ENCODE measurements around the gene GCN1. TPM values are rescaled to one million over a fixed set of nuclear protein-coding genes. Genes with fewer than 3 reads are reported as not detected.

GCN1 gene
- polyA plus RNA-seq, 12 donors, result 33.5 to 47.4 (median 39.5) TPM; not detected in 1

GRCh38 chr12:120142231-120142877 is 52.2 kb downstream of the GCN1 start:
- no peak for DNase-seq

GRCh38 chr12:120141336-120141735 is 53.2 kb downstream of the GCN1 start:
- DNase-seq, result no peak

DNA sequence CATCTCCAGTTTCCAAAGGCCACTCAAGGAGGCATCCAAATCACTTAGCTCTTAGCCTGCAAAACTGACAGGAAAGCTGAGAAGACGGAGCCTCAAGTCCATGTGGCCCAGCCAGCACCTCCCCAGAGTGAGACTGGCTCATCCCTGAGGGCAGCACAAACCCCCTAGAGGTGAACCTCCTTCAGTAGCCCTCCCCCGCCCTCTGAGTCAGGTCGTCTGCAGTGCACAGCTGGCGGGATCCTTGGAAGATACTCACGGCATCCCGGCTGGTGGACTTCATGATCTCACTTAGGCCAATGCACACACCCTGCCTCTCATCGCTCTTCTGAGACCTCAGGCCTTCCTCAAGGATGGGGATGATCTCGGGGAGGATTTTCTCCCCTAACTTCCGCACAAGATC is 53.9 kb downstream of the GCN1 start:
- no peak for DNase-seq

DNA sequence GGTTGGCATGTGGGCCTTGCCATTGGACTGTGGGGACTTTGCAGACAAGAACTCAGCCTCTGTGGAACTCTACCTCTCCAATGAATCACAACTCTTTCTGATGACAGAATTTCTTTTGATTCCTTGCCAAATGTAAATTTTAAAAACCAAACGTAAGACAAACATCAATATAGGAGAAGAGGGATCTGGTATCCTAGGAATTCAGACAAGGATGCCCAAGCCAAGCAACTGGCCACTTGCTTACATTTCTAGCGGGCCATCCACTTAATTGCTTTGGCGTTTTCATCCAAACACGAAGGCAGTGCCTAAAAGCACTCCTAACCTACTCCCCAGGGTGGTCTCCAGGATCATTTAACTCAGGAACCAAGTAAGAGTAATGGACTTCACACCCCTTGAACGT is 54.6 kb downstream of the GCN1 start:
- no peak for DNase-seq

- no peak for DNase-seq
These were observed 56.1 kb downstream of the GCN1 start for GRCh38 chr12:120138366-120138765.

DNA sequence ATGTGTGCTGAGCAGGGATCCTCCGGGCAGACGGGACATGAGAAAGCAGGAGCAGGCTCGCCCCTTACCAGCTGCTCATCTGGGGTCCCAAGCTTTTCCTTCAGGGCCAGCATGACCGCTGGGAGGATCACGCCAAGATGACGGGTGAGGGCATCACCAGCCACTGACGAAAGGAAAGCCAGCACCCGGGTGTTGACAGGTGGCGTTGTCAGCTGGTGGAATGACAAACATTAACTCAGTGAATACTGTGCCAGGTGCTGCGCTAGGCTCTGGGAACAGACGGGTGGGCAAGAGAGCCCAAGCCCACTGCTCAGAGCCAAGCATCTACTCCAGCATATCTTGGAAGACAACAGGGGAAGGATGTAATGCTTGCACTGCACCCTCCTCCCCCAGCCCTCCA is 56.7 kb downstream of the GCN1 start:
- no peak for DNase-seq

DNA sequence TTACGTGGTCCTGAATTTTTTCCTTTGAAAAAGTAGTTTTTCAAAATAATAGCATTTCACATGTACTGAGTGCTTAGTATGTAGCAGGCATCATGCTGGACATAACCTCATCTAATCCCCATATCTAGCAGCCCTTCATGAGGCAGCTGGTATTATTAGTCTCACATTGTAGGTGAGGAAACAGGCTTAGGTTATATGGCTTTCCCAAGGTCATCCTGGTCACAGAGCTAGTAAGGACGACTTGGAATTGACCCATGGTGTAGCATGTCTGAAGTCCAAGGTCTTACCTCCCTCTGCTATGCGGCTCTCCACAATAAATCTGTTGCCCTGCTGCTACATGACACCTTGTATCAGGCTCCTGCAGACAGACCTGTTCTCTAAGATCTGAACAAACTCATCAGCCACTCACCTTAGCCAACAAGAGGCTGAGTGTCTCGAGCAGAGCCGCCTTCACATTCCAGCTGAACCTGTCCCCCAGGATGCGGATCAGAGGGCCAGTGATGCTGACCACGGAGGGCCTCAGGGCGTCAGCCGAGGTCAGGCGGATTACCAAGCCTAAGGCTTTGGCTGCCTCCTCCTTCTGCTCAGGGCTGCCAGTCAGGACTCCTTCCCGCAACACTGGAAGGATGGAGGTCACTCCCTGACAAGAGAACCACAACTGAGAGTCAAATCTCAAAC is 58.3 kb downstream of the GCN1 start:
- no peak for DNase-seq

DNA sequence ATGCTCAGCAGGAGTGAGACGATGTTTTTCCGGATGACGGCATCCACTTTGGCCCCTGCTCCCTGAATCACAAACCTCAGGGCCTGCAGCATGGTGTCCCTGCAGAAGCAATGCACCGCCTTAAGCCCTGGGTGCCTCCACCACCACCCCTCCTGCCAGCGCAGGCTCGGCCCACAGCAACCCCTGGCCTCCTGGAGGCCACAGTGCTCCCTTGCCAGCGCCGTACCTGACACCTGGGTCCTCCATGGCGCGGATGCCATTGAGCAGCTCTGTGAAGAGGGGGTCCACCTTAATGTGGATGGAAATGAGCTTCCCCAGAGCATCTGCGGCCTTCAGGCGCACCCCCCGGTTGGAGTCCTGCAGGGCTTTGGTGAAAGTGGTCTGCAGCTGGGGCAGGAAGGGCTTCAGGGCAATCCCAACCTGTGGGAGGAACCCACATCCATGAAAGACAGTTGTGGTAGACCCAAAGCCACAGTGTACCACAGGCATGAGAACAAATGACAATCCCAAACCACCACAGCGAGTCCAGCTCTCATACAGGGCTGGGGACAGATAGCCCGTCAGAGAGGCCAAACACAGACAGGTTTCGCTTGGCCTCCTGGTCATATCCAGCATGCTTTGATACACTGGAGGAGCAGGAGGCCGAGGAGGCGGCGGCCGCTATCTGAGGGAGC is 60.1 kb downstream of the GCN1 start:
- no peak for DNase-seq

DNA sequence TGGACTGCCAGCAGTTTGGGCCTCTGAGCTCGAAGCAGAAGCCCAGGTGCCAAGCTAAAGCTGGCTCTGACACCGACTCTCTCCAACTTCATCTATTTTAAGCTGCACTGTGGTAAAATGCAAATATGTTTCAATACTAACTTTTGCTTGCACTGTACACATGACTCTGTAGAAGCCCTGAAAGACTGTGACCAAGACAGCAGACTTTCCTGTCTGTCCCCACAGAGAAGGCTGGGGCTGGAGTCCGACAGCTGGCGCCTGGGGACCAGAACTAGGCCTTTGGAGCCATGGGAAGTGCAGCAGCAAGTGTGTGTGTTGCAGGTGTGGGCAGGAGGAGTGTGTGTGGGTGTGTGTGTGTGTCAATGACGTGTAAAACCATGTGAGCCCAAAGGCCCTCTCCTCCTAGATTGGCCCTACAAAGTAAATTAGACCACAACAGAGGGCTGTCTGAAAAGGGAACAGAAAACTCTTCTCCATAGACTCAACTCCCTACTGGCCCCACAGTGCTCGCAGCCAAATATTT is 61.6 kb downstream of the GCN1 start:
- DNase-seq, result no peak

- DNase-seq, result no peak
These were observed 62.3 kb downstream of the GCN1 start for GRCh38 chr12:120132054-120132836.

DNA sequence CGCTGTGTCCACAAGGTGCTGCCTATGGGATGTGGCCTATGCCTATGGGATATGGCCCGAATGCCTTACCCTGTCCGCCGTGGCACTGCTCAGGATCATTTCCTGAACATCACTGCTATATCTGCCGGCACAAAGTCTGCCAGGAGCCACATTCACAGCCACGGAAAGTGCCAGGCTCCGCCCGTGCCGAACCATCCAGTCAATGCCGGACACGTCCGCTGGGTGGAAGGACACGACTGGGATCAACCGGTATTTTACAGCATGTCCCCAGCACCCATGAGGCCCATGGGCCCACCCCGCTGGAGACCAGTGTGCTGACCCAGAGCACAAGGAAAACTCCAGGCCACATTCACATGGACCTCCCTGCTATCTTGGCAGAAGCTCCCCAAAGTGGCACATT is 63.4 kb downstream of the GCN1 start:
- no peak for DNase-seq

DNA sequence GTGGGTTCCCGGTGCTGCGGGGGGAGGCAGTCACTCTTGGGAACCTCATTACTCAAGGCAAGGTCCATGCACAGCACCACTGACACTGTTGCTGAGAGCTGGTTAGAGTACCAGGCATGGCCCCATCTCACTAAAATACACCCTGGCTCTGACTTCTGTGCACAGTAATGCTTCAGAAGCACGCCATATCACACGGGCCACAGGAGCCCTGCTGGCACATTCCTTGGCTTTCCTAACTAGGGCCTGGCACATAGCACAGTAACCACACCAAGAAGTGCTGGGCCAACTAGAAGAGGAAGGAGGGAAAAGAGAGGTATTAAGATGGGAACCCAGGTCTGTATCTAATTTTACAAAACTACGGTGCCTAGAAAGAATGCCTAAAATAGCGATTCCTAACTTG is 64.5 kb downstream of the GCN1 start:
- no peak for DNase-seq

DNA sequence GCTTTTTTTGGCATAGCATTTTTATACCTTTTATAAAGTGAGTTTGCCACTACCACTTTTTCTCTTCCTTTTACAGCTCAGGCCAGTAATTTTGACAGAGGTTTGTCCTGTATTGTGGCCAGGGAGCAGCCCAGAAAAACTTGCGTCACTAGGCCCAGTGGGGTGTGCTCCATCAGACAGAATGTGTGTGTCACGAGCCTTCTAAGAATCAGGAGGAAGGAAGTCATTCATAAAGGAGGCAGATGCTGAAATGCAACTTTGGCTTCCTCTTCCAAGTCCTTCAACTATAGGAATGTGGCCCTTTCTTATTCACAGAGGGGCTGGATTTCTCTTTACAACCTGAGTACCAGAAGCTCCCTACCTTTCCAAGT is 67.9 kb downstream of the GCN1 start:
- DNase-seq, result peak; percentile 15

GRCh38 chr12:120125792-120126634 is 68.5 kb downstream of the GCN1 start:
- no peak for DNase-seq

GRCh38 chr12:120125029-120125428 is 69.5 kb downstream of the GCN1 start:
- no peak for DNase-seq

- no peak for DNase-seq
These were observed 72.7 kb downstream of the GCN1 start for GRCh38 chr12:120121766-120122293.

DNA sequence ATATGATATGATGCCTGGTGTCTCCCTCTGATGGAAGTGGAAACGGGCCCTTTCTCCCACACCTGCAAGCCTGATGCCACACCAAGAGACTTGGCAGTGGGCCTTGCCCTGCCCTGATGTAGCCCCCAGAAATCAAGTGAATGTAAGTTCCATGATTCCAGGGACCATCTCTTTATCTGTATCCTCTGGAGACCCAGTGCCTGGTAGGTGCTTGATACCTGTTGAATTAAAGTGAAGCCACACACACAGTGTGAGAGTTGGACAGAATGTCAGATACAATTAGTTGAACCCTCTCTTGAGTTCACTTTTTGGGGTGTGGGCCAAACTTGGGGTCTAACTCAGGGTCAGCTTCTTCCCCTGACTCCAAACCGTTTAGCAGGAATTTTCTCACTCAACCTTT is 73.2 kb downstream of the GCN1 start:
- DNase-seq, result no peak

DNA sequence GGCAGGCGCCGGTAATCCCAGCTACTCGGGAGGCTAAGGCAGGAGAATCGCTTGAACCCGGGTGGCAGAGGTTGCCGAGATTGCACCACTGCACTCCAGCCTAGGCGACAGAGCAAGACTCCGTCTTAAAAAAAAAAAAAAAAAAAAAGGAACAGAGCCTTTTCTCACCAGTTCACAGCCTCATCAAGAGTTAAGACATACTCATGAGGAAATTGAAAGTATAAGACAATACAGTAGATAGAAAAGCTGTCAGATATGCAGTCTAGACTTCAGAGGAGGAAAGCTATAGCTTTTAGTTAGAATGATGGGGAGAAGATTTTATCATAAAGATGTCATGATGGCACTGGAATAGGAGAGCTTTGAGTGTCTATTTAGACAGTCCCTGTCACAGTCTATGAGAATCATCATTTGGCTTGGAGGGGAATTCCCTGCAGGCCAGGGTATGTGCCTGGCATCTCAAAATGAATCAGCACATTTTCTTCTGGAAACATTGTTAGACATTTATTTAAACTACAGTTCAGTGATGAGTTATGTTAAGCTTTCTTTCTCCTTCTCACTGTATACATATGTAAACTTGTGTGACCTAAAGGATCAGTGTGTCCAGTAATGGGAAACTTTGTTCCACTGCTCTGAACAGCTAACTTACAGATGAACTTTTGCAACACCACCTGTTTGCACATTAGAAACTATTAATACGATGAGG is 75.1 kb downstream of the GCN1 start:
- DNase-seq, result no peak

DNA sequence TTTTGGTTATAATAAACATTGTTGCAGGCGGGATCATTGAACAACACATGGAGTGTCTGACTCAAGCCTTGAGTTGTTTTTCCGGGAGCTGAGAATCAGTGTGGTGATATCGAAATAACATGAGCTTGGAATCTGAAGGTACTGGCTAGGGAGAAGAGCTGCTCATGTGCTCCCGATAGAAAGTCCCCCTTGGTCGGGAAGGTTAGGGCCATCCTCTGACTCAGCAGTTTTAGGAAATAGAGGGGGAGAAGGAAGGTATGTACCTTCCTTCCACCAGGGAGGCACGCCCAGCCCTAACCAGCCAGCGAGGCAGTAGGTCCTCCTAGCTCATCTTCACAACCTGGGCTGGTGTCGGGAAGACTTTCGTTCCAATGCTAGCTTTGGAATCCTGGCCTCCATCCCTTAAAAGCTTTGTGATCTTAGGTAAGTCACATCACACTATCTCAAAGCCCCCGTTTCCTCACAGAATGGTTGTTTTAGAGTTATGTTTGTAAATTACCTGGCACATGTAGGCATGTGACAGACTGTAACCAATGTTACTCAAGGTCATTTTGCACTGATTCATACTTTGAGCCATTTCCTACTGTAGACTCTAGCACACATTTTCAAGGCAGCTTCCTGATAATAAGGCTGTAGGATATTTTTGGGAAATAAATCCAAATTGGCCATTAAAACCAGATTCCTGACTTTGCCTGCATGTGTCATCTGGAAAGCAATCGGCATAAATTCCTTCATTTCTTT is 76.0 kb downstream of the GCN1 start:
- DNase-seq, result no peak

GRCh38 chr12:120117961-120118320 is 76.6 kb downstream of the GCN1 start:
- no peak for DNase-seq

Measured in muscle of arm (tissue), 12 donors.